Stimulated activated naive CD4-positive, alpha-beta T cell treated with Interleukin-2 at 50 U/mL for 16 hours (primary cell): ENCODE results near the gene SRSF6.
"Not testable (repeated sequence)": the region's sequence is repeated elsewhere in the genome, so short reads cannot be mapped to it uniquely, and the experiment has no call there.

Source experiments
- DNase-seq: peaks from one replicate; lab custom pipeline; 2025; lab: John Stamatoyannopoulos, UW

Gene SRSF6

GRCh38 chr20:43448748-43449535 is 8.8 kb upstream of the SRSF6 start:
- peak; percentile 13 for DNase-seq

DNA sequence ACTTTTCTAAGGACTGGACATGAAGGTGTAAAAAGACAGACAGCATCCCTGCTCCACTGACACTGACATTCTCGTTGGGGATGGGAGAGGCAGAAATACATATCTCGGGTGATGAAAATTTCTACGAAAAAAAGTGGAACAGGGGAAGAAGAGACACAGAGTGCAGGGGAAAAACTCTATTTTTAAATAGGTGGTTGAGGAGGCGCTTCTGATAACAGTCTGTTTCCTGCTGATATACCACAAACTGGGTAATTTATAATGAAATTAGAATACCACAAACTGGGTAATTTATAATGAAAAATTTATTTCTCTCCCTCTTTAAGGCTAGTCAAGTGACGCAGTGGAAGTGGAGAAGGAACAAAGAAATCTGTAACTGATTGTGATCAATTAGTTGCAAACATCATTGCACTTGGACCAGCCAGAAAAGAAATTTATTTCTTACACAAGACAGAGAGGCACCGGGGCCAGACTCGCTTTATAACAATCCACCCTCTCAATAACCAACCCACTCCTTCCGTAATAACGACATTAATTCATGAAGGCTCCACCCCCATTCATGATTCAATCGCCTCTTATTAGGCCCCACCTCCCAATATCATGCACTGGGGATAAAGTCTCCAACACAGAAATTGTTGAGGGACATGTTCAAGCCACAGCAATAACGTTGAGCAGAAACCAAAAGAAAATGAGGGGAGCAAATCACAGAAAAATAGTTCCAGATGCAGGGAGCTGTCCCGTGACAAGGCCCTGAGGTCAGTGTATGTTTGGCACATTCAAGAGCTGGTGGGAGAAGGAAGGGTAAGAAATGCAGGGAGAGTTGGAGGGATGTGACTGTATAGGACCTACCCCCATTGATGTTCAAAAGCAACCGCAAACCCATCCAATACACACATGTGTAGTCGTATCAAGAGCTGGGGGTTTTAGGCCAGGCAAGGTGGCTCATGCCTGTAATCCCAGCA is 6.6 kb upstream of the SRSF6 start:
- DNase-seq, result no peak

GRCh38 chr20:43452404-43453126 is 5.1 kb upstream of the SRSF6 start:
- no peak for DNase-seq

GRCh38 chr20:43456252-43456651 is 1.4 kb upstream of the SRSF6 start:
- not testable (repeated sequence) for DNase-seq

DNA sequence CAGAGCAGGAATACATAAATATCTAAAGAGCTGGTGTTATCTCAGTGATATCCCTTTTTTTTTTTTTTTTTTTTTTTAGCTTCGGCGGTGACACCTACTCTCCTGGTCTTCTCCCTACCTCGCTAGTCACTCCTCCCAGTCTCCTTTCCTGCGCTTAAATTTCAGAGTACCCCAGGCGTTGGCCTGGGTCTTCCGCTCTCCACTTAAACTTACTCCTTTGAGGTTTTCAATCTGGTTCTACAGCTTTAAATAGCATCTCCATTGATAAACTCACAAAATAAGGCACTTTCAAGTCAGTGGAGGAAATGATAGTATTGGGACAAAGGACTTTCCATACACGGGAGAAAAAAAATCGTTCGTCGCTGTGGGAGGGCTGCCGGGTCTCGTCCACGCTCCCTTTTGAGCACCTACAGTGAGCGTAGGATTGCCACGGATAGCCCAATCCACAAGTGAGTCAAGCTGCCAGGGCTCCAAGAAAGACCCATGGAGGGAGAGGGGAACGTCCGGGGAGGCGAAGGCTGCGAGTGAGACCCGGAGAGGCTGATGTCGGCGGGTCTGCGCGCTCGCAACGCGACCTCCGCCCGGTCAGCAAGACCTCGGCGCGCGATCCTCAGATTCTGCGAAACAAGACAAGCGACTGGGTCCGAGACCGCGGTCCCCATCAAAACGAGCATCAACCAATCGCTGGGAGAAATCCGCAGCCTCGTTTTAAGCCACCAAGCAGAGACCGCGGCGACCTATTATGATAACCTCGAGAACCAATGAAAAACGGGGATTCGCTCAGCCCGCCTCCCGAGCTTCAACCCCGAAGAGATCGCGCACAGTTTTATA is 672 bp upstream of the SRSF6 start:
- DNase-seq, result peak; percentile 84

DNA sequence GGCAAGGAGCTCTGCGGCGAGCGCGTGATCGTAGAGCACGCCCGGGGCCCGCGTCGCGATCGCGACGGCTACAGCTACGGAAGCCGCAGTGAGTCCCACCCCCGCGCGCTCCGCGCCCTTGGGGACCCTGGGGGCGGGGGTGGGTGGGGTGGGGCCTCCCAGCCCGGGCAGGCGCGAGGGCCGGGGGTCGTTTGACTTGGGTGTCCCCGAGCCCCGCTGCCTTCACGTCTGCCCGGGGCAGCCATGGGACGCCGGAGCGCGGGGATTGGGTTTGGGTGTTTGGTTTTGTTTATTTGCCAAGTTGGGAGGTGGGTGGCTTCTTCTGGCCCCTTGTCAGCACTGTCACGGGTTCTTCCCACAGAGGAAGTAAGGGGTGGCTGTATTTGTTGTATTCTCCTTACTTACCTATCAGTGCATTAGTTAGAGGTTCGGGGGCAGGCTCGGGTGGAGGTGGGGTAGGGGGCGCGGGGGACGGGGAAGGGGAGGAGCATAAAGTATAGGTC is 777 bp downstream of the SRSF6 start:
- DNase-seq, result peak; percentile 35

DNA sequence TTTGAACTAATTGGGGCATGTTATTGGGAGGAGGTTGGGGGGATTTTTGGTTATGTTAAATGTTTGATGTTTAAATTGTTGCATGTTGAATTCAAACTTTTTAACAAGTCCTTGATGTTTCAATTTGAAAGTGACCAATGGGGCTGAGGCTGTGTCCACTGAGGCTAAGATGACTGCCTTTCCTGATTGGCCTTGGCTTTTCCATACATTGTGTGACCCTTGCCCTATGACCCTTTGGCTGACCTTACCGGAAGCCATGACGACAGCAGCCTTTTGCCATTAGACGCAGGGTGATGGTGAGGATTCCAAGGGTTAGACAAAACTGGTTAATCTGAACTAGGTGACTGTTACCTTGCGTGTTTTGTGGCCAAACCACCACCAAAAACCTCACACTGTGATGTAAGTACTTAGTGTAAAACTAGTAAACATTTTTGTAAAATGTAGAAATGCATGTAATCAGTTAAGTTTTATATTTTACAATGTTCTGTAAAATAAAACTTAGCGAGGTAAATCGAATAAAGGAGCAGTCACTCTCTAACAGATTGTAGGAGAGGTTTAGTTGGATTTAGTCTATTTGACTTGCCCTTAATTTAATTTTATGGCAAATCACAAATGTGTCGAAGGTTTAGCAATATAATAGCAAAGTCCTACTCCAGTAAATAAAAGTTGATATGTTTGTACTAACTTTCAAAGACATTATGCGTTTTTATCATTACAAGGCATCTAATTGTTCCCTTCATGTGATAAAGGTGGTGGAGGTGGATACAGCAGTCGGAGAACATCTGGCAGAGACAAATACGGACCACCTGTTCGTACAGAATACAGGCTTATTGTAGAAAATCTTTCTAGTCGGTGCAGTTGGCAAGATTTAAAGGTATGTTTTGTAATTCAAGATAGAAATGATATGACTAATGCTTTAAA is 1.6 kb downstream of the SRSF6 start:
- DNase-seq, result no peak

GRCh38 chr20:43460172-43460829 is 2.6 kb downstream of the SRSF6 start:
- no peak for DNase-seq

DNA sequence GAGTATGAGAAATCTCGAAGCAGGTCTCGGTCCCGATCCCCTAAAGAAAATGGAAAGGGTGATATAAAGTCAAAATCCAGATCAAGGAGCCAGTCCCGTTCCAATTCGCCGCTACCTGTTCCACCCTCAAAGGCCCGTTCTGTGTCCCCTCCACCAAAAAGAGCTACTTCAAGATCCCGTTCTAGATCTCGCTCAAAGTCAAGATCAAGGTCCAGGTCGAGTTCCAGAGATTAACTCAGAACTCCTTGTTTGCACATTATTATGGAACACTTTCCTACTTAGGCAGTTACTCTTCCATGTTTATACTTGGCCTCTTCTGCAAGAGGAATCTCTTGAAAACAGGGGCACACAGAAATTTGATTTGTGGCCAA is 3.1 kb downstream of the SRSF6 start:
- DNase-seq, result no peak

DNA sequence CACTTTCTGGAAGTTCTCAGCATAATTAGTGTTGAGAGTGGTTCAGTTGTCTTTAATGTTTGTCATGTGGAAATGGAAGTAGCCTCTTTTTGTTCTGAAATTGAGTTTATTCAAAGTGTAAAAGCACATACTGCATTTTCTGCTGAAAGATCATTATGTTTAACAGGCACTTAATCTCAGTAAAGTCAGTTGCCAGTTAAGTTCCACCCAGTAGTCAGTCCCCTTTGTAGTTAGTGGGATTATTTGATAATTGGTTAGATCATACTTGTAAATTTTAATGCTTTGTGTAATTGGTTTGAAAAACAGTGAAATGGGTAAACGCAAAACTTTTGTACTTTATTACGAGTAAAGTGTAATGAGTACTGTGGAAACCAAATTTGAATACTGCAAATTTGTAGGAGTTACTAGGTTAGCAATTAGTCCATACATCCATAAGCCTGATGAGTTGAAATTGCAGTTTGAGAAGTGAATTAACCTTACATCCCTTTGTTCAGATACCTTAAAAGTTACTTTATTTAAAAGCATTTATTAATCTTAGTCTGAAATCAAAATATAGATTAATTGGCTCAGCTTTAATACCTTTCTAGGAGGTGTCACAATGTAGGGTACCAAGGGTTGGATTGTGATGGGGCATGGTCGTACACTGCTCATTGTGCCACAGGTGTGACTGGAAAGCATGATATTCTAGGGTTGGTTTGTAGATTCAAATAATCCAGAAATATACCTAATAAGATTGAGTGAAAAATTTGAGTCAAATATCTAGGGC is 4.4 kb downstream of the SRSF6 start:
- no peak for DNase-seq

GRCh38 chr20:43462660-43463526 is 5.2 kb downstream of the SRSF6 start:
- no peak for DNase-seq

DNA sequence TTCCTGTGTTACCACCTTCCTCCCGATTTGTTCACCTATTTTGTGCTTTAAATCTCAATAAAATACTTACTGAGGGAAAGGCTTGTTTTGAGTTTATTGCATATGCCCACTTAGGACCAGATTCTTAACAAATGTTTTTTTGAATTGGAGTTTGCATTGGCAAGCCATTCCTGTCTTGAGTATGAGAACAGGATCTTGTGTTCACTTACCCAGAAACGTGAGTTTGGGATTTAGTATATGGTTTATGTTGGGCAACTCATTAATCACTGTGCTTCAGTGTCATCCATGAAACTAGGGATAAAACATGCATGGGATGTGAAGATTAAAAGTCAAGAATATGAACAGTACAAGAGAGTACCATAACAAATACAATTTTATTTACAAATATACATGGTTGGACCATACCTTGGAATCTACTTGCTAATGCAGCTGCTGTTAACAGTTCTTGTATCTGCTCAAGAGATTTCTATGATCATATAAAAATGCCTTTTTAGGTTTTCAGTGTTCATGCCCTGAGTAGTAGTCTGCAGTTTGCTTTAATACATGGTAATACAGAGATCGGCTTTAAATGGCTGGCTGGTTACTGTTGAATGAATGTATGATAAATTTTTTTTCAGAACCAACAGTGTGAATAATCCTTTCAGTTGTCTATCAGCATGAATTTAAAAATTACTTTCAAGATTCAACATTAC is 6.0 kb downstream of the SRSF6 start:
- DNase-seq, result no peak

DNA sequence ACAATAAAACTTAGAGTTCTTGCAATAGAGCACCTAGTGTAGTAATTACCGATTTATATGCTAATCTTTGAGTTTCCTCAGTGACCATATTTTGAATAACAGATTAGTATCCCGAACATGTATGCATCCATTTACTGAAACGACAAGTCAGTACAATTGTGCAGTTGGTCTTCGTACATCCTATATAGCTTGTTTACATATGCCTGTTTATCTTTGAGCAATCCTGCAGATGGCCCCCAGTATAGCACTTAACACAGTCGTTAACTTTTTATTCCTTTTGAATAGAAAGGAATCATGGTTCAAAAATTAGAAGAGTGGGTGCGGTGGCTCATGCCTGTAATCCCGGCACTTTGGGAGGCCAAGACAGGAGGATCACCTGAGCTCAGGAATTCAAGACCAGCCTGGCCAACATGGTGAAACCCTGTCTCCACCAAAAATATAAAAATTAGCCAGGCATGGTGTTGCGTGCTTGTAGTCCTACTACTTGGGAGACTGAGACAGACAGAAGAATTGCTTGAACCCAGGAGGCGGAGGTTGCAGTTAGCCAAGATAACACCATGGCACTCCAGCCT is 6.6 kb downstream of the SRSF6 start:
- no peak for DNase-seq

GRCh38 chr20:43465625-43465943 is 7.9 kb downstream of the SRSF6 start:
- DNase-seq, result no peak

DNA sequence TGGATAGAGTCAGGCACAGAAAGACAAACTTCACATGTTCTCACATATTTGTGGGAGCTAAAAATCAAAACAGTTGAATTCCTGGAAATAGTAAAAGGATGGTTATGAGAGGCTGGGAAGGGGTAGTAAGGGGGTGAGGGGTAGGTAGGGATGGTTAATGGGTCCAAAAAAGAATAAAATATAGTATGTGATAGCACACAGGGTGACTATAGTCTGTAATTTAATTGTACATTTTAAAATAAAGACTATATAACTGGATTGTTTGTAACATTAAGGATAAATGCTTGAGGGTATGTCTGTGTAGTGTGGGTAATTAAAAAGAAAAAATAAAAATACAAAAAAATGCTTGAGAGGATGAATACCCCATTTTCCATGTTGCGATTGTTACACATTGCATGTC is 9.9 kb downstream of the SRSF6 start:
- no peak for DNase-seq

GRCh38 chr20:43472671-43473380 is 15.1 kb downstream of the SRSF6 start:
- DNase-seq, result no peak

- DNase-seq, result no peak
Measured at GRCh38 chr20:43473381-43473704, 15.6 kb downstream of the SRSF6 start.
